HG02840 (cell line): ENCODE results near the gene ADCY10.
"Not testable (repeated sequence)": the region's sequence is repeated elsewhere in the genome, so short reads cannot be mapped to it uniquely, and the experiment has no call there.

Source experiments
- ATAC-seq: cut with Tn5 transposase; IDR thresholded peaks from one replicate; pipeline ENCODE4 v1.9.1; 2021; ENCODE audit warnings: mild to moderate bottlenecking, moderate library complexity, moderate number of reproducible peaks; ENCODE audit not compliant: unreplicated experiment, low FRiP score

The ADCY10 gene

DNA sequence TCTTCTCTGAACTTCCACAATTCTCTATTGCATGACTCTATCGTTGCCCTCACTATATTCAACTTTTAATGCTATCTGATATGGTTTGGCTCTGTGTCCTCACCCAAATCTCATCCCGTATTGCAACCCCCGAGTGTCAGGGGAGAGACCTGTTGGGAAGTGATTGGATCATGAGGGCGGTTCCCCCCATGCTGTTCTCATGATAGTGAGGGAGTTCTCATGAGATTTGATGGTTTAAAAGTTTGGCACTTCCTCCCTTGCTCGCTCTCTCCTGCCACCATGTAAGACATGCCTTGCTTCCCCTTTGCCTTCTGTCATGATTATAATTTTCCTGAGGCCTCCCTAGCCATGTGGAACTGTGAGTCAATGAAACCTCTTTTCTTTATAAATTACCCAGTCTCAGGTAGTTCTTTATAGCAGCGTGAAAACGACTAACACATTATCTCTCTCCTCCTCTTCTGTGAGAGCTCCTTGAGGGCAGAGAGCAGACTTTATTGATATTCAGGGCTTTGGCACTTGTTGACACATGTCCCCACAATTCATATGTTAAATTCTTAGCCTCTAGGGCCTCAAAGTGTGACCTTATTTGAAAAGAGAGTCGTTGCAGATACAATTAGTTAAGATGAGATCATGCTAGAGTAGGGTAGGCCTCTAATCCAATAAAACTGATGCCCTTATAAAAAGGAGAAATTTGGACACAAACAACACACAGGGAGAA is 52.1 kb downstream of the ADCY10 start:
- ATAC-seq = no peak

DNA sequence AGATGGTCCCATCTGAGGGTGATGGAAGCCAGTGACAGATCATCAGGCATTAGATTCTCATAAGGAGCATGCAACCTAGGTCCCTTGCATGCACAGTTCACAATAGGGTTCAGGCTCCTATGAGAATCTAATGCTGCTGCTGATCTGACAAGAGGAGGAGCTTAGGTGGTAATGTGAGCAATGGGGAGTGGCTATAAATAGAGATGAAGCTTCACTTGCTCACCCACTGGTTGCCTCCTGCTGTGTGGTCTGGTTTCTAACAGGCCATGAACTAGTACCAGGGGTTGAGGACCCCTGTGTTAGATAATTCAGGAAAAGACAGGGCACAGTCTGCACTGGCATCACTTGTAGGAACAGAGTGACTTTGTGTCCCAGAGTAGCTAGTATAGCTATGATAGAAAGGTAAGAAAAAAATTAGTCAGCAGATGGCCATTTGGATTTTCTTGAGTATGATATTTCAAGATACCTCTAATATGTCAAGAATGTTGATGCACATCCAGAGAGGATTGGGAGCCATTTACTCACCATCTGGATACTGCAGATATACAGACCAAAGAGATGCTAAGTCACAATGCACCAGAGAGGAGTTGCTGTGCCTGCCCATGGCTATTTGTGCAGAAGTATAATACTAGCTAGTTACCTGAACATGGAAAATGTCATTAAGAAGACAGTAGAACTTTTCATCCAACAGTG is 53.6 kb downstream of the ADCY10 start:
- no peak for ATAC-seq

DNA sequence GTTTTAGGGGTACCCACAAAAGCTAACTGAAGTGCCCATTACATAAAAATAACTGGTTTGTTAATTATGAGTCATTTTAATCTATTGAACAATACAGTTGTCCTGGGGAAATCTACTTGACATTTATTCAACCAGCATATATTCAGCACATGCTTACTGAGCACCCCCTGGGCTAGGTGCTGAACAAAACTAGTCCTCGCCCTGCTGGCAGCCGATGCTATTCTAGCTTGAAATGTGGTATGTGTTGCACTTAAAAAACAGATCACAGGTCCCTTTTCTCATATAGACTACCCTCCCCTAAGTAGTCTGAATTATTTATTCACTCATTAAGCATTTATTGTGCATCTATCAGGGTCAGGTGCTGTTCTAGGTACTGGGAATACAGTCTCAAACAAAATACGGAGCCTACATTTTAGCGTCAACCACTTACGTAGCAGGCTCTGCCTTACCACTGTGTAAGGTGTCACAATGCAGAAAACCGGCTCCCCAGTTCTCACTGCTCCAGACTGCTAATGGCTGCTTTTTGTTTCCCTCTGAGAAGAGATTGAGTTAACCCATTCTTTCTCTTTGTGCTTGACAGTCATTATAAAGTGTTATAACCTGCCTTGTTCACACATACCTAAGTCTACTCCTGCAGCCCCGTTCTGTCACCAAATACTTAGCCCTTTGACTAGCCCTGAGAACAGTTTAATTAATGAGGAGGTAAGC is 57.1 kb downstream of the ADCY10 start:
- no peak for ATAC-seq

DNA sequence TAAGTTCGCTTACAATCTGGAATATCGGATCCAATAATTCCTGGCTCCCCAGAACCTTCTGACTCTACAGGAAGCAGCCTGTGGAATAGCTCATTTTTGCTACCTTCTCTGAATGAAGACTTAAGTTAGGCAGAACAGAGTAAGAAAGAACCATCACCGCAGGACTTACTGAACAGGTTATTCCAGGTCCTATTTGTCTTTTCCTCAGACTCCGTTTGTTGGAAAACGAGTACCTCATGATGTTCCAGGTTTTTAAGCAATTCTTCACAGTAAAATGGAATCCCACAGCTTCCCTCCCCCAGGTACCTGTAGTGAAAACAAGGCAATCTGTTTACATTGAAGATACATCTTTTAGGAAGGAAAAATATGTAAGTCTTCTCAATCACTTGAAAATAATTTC is 59.8 kb downstream of the ADCY10 start:
- no peak for ATAC-seq

DNA sequence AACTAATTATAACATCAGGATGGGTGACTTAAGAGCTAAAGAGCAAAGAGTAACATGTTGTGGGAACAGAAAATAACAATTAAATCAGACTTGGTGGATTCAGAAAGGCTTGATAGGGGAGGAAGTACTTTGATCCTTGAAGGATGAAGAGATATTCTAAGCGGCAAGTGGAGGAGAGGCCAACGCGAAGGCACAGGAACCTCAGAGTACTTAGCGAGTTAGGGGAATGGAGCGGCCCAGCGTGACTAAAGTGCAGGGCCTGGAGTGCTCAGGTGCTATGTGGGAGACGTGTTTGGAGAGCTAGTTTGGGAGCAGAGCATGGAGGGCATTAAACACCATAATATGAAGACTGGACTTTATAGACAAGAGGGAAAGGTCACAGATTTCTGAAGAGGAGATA is 64.3 kb downstream of the ADCY10 start:
- ATAC-seq = no peak

DNA sequence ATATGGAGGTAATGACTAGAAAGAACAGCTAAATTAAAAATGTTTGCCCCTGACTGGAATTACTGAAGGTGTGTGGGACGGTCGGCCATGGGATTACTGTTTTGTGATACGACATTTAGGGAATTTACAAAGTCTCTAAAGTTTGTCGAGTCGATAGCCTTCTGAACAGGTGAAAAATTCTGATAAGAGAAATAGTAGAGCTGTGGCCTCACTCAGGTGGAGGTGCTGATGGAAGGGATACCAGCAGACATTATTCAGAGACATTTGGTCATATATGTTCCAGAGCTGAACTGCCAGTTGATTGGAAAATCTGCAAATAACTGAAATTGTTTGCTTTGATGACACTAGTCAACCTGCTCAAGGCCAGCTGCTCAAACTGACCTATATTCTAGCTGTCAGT is 71.1 kb downstream of the ADCY10 start:
- no peak for ATAC-seq

DNA sequence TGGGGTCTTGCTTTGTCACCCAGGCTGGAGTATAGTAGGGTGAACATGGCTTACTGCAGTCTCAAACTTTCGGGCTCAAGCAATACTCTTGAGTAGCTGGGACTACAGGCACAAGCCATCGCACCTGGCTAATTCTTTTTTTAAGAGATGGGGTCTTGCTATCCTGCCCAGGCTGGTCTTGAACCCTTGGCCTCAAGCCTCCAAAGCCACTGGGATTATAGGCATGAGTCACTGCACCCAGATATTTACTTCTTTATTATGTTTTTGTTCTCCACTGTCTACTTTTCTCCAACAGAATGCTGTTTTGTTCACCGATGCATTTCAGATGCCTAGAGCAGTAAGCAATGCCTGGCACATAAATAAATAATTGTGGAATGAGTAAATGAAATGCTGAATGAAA is 72.4 kb downstream of the ADCY10 start:
- ATAC-seq = no peak

DNA sequence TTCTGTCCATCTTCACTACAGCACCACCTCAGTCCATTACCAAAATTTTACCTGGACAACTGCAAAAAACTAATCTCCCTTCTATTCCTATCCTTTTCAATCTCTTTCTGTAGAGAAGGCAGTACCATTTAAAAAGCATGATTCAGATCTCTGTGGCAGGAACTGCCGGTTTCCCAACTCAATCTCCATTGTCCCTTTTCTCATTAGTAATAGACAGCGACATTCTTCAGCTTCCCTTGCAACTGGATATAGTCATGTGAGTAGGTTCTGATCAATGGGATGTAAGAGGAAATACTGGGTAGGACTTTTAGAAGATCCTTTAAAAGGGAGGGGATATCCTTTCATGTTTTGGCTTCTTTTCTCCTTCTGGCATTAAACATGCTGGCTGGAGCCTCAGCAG is 74.9 kb downstream of the ADCY10 start:
- no peak for ATAC-seq

DNA sequence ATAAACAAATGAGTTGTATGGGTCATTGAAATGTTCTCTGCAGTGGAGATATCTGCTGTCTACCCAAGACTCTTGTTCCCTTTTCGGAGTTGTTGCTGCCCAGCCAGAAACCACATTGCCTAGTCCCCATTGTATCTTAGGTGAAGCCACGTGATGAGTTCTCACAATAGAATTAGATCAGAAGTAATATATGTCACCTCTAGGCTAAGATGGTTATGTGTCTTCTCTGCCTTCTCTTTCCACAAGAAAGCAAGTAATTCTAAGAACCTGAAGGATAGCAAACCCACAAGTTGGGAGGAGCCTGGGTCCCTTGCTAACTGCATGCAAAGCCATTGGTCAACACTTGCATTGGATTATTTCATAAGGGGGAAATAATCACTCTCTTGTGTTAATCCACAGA is 76.6 kb downstream of the ADCY10 start:
- ATAC-seq = no peak

DNA sequence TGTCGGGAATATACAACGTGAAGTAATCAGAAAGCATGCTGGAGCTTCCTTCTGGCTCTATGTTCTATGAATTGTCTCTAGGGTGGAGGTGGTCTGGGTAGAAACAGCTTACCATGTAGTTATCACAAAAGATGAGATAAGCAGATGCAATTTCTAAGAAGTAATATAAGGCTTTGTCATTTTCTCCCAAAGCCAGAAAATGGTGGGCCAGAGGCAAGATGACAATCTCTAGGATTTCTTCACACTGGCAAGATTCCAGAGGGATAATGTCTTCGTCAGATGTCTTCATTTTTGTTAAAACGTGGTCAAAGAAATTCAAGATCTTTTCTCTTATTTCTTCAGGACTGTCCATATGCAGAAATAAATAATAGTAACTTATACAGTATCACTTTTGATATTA is 77.7 kb downstream of the ADCY10 start:
- ATAC-seq = no peak

DNA sequence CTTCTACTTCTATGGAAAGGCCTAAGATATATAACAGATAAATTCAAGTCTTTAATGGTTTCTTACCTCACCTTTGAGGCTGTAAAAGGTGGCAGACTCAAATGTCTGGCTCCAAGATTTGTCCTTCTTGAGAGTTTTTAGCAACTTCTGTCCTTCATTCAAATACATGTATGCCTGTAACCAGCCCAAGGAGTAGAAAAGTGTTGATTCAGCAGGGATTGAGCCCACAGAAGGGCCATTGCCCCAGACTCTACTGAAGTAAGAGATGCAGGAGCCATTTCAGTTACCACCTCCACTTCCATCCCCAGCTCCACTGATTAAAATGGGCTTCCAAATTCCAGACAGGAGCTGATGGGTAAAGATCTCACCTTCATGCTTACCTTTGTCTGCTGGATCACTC is 80.0 kb downstream of the ADCY10 start:
- ATAC-seq = no peak

DNA sequence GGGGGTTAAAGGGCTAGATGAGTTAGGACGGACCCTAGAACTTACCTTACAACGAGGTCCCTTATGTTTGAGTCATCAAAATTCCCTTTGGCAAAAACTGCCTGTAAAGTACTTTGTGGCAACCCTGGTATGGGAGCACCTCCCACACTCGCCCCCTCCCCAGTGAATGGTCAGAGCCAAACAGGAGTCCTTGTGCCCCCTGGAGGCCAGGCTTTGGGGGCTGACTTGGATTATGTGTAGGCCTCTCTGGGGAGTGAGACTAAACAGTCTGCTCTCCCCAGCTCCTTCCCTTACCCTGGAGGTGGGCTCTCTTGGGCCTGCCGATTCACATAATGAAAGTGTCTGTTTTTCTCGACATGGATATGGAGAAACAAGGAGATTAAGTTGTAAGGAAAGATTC is 81.2 kb downstream of the ADCY10 start:
- ATAC-seq = no peak

DNA sequence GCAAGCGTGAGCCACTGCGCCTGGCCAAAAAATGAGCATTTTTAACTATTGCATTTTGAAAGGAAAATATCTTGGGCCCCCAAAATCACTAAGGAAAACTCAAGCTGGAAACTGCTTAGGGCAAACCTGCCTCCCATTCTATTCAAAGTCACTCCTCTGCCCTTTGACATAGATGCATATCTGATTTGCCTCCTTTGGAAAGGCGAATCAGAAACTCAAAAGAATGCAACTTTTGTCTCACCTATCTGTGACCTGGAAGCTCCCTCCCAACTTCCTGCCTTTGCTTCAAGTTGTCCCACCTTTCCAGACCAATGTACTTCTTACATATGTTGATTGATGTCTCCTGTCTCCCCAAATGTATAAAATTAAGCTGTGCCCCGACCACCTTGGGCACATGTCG is 83.3 kb downstream of the ADCY10 start:
- ATAC-seq = not testable (repeated sequence)

DNA sequence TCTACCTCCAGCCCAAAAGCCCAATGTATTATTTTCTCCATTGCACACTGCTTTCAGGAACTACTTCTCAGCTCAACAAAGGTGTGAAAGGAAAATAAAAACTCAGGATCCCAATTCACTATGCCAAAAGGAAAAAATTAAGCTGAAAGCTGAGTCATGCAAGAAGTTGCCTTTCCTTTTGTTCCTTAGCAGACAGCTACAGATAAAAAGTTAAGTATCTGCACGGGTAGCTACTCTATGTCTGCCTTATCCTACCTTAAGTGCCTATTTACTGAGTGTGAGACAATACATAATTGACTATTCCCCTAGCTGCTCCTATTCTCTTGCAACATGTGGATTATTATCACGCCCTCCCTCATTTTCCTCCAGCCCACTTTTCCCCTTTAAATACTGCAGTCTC is 84.1 kb downstream of the ADCY10 start:
- no peak for ATAC-seq

DNA sequence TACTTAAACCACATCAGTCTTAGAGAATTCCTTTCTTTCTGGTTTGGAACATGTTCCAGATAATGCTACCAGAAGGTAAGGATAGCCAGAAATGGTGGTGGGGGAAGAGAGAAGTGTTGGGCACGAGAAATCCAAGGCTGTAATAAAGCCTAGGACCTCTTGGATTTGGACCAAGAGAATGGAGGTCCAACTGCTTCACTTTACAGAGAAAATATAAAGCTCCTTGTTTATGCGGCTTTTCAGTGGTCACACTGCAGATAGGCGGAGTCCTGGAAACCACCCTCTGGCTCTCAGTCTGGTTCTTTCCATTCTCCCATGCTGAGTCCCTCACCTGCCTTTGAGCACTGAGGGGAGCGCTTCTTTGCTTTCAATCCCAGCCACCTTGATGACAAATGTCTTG is 87.8 kb downstream of the ADCY10 start:
- ATAC-seq = no peak

DNA sequence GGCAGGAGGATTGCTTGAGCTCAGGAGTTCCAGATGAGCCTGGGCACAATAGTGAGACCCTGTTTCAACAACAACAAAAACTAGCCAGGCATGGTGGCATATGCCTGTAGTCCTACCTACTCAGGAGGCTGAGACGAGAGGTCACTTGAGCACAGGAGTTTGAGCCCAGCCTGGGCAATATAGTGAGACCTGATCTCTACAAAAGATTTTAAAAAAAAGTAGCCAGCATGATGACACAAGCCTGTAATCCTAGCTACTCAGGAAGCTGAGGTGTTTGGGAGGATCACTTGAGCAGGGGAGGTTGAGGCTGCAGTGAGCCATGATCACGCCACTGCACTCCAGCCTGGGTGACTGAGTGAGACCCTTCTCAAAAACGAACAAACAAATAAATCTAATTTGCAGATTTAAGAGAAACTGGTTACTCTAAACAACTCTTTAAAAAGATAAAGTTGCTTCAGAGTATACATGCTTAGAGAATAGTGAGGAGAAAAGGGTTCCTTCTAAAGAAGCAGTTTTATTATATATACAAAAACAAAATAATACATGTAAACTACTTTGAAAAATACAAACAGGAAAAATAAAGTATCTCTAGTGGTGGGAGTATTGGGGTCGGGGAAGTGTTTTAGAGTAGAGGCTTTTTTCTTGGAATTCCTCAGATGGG is 88.4 kb downstream of the ADCY10 start:
- ATAC-seq = no peak

DNA sequence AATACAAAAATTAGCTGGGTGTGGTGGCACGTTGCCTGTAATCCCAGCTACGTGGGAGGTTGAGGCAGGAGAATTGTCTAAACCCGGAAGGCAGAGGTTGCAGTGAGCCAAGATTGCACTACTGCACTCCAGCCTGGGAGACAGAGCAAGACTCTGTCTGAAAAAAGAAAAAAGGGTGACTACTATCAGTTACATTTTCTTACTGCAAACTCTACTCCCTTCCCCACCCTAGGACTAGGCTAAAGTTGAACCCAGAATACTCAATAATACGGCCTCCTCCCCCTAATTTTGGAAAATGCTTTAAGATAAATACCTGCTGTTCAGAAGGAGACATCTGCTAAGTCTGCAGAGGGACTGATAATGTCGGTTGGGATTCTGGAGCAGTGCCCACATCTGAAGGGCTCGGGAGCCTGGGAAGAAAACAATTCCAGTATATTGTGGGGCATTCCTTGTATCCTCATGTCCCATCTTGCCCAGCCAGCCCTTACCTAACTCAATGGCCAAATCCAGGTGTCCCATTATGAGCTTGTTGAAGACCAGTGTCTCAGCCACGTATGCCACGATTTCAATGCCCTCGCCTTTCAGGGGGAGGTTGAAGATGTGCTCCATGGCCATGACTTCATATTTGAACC is 89.7 kb downstream of the ADCY10 start:
- ATAC-seq = no peak

DNA sequence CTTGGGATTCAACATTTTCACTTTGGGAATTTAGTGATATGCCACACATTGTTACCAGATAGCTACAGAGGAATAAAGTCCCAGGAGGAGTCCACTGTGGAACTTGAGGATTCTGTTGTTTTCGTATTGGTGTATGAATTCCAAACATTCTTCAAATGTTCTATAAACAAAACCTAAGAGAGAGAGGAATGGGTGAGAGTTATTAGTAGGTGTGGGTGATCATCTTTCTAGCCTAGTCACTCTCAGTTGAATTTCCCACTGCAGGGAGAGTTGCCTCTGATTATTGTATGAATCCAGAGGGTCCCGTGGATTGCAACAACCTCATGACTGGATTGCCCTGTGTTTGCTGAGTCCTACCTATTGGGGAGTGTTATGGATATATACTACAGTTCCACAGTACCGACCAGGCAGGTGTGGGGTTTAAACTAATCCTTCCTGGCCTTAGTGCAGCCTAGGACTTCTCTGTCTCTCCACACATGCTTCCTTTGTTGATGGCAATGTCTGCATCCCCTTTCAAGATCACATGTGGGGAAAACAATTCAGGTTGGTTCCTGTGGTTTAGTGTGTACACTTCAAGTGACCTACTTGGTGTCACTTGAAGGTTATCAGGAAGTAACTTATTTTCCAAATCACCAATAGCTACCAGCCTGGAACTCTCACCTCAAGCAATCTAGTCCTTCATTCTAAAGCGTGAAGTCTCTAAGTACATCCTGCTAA is 91.8 kb downstream of the ADCY10 start:
- no peak for ATAC-seq

DNA sequence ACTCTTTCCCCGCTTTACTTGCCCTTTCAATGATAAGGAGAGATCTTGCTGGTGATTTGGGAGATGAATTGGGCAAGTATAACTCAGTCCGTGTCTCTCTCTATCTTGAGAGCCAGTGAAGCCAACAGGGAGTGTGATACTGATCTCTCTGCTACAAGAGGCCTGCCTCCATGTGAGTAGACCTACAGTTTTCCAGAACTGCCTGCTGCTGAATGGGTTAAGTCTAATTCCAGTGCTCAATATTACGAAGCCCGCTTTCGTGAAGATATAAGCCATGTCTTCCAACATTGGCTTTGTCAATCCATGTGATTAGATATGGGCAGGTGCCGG is 92.6 kb downstream of the ADCY10 start:
- ATAC-seq = no peak

DNA sequence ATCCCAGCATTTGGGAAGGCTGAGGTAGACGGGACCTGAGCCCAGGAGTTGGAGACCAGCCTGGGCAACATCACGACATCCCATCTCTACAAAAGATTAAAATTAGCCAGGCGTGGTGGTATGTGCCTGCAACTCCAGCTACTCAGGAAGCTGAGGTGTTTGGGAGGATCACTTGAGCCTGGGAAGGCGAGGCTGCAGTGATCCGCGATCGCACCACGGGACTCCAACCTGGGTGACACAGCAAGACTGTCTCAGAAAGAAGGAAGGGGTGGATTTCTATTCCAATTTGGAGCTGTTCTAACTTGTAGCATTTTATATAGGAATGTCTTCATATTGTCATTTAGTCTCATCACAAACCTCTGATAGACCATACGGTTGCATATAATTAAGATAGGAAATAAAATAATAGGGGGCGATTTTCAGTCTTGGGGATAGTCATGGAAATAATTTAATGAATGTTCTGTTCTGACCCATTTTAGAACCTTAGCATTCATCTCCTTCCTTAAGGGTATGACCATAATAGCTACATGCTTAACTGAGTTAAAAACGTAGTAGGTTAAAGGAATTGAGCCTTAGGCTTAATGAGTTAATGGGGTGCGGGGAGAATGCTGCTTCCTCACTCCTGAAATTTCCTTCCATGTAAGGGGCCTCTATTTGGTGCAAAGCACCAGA is 93.1 kb downstream of the ADCY10 start:
- ATAC-seq = no peak
